Tongue (tissue), 2 donors: ENCODE data around the gene TMEM116. TPM values are rescaled to one million over a fixed set of nuclear protein-coding genes. Genes with fewer than 3 reads are reported as not detected.
"Not testable (repeated sequence)": the region's sequence is repeated elsewhere in the genome, so short reads cannot be mapped to it uniquely, and the experiment has no call there.

Experiments
- DNase-seq: peaks from one replicate; pipeline ENCODE4 v3.0.0-alpha.2; 2015
- total RNA-seq: library from RNA; depleted of rRNA; stranded (reverse); fragments of >200 nt; gene quantifications from one replicate; pipeline ENCODE4 v1.2.3, GENCODE V29; 2014

The TMEM116 gene
- total RNA-seq, 1 donor from 2014 or later: 14.7 TPM

- no peak for DNase-seq
Observed at GRCh38 chr12:111976291-111976690, 36.7 kb downstream of the TMEM116 start.

DNA sequence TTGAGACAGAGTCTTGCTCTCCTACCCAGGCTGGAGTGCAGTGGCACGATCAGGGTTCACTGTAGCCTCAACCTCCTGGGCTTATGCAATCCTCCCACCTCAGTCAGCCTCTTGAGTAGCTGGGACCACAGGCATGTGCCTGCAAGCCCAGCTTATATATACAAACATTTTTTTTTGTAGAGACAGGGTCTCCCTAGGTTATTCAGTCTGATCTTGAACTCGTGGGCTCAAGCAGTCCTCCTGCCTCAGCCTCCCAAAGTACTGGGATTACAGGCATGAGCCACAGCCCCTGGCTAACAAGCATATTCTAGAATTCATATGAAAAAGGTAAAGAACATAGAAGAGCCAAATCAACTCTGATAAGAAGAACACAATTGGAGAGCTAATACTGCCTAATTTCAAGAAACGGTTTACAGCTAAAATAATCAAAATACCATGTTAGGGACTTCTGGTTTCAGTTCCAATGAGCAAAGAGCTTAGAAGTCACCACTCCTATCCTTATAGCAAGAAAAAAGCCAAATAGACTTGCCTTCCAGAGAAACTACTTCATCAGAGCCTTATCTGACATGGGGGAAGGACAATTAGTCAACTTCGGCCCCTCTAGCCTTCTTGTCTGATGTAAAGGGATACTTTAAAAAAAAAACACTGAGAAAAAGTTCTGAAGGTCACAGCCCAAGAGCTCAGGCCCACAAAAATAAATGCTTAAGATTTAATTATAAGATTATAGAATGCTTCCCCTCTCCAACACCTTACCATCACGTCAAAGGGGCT is 37.6 kb downstream of the TMEM116 start:
- no peak for DNase-seq

GRCh38 chr12:111971800-111972199 is 41.2 kb downstream of the TMEM116 start:
- DNase-seq: no peak

DNA sequence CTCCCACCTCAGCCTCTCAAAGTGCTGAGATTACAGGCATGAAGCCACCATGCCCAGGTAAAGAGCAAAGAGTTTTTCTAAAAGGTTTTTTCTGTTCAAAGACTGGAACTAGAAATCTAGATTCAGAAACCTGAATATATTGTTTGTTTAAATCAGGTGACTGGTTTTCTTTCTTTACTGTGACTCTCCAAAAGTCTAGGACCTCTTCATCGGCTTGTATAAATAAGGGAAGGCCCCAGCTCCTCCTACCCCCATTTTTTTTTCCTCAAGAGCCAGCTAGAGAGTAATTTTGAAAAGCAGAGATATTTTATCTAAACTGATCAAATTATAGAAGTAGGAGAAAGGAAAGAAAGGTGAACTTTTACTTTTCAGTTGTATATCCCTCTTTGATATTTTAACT is 48.0 kb downstream of the TMEM116 start:
- no peak for DNase-seq

DNA sequence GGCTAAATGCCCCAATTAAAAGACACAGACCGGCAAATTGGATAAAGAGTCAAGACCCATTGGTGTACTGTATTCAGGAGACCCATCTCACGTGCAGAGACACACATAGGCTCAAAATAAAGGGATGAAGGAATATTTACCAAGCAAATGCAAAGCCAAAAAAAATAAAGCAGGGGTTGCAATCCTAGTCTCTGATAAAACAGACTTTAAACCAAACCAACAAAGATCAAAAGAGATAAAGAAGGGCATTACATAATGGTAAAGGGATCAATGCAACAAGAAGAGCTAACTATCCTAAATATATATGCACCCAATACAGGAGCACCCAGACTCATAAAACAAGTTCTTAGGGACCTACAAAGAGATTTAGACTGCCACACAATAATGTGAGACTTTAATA is 53.4 kb downstream of the TMEM116 start:
- DNase-seq: not testable (repeated sequence)

DNA sequence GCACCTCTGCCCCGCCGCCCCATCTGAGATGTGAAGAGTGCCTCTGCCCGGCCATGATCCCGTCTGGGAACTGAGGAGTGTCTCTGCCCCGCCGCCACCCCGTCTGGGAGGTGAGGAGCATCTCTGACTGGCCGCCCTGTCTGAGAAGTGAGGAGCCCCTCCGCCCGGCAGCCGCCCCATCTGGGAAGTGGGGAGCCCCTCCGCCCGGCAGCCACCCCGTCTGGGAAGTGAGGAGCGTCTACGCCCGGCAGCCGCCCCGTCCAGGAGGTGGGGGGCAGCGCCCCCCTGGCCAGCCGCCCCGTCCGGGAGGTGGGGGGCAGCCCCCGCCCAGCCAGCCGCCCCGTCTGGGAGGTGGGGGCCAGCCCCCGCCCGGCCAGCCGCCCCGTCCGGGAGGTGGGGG is 55.7 kb downstream of the TMEM116 start:
- not testable (repeated sequence) for DNase-seq

GRCh38 chr12:111954969-111955368 is 58.0 kb downstream of the TMEM116 start:
- DNase-seq: no peak

DNA sequence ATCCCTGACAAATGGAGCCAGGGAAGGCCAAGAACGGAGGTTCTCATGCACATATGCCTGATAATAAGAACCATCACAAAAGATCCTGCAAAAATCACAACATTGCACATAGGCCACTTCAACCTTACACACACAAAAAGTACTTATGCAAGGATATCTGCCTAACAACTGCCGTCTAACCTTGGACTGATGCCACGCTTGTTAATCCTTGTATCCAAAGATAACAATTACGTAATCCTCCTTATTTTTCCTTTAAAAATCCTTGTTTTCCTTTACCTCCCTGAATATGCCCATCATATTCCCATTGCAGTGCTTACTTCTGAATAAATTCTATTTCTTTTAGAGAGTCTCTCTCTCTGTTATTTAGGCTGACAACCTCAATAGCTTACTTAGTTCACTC is 59.5 kb downstream of the TMEM116 start:
- no peak for DNase-seq

DNA sequence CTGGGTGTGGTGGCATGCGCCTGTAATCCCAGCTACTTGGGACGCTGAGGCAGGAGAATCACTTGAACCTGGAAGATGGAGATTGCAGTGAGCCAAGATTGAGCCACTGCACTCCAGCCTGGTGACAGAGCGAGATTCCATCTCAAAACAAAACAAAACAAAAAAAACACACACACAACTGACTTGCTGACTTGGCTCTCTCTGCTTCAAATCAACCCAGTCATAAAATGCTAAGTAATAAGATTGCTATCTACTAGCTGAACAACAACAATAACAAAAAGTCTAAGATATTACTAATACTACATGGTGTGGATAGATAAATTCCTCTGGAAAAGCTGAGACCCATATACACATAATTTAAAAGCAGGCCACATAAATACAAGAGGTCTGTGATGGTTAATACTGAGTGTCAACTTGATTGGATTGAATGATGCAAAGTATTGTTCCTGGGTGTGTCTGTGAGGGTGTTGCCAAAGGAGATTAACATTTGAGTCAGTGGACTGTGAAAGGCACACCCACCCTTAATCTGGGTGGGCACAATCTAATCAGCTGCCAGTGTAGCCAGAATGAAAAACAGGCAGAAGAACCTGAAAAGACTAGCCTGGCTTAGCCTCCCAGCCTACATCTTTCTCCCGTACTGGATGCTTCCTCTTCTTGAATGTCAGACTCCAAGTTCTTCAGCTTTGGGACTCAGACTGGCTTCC is 60.7 kb downstream of the TMEM116 start:
- DNase-seq: not testable (repeated sequence)

DNA sequence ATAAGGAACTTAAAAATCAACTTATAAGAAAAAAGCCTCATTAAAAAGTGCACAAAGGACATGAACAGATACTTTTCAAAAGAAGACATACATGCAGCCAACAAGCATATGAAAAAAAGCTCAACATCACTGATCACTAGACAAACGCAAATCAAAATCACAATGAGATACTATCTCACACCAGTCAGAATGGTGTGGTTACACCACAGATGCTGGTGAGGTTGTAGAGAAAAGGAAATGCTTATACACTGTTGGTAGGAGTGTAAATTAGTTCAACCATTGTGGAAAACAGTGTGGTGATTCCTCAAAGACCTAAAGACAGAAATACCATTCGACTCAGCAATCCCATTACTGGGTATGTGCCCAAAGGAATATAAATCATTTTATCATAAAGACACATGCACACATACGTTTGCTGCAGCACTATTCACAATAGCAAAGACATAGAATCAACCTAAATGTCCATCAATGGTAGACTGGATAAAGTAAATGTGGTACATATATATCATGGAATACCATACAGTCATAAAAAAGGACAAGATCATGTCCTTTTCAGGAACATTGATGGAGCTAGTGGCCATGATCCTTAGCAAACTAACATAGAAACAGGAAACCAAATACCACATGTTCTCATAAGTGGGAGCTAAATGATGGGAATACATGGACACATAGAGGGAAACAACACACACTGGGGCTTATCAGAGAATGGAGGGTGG is 61.8 kb downstream of the TMEM116 start:
- not testable (repeated sequence) for DNase-seq

GRCh38 chr12:111943929-111944328 is 69.0 kb downstream of the TMEM116 start:
- no peak for DNase-seq

DNA sequence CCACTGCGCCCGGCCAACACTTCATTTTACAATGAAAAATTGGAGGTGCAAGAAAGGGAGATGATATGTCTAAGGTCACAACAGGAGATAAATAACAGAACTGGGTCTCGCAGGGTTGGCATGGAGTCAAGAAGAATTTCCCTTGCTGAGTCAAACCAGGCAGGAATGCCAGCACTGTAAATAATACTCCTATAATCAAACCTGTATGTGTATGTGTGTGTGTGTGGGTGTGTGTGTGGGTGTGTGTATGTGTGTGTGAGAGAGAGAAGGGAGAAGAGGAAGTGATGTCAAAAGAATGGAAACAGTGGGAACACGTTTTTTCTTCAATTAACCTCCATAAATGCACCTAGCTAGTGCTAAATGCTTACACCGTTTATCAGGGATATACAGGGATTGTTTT is 70.4 kb downstream of the TMEM116 start:
- no peak for DNase-seq

GRCh38 chr12:111937429-111937828 is 75.5 kb downstream of the TMEM116 start:
- peak; percentile 38 for DNase-seq

DNA sequence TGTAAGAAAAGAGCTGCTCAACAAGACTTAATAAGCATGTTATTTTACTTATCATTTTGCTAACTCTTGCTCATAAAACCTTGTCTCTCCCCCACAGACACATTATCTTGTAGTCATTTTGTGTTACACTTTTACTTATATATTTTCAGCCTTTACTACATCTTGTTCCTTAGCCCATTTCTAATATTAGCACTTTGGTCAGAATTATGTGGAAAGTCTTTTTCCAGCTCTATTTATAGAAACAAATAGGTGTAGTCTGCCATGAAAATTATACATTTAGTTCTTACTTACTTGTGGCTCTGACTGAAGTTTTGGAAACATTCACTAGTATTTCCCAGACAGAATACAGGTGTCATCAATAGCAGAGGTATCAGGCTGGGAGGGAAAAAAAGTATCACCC is 76.1 kb downstream of the TMEM116 start:
- DNase-seq: no peak

DNA sequence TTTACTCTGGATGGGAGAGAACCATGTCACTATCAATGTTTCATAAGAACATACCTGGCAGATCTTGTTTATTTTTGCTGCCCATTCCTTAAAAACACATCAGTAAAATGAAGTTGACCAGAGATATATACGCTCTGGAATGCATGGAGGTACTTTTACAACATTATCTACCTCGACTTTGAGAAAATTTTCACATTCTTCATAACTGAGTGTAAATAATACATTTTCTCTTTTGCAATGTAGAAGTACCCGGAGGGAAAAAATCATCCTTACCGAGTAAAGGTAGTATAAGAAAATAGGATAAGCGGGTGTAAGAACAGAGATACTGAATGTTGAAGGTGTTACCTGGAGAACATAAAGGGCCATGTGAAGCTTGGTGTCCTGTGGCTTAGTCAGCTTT is 80.7 kb downstream of the TMEM116 start:
- DNase-seq: no peak

- DNase-seq: no peak
Observed at GRCh38 chr12:111927346-111927745, 85.6 kb downstream of the TMEM116 start.

DNA sequence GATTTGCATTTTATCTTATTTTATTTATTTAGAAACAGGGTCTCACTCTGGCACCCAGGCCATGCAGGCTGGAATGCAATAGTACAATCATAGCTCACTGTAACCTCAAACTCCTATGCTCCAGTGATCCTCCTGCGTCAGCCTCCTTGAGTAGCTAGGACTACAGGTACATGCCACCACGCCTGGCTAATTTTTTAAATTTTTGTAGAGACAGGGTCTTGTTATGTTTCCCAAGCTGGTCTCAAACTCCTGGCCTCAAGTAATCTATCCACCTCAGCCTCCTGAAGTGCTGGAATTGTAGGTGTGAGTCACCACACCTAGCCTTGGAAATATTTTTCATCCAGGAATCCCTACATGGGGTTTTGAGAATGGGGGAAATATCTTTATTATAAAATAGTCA is 86.3 kb downstream of the TMEM116 start:
- no peak for DNase-seq

DNA sequence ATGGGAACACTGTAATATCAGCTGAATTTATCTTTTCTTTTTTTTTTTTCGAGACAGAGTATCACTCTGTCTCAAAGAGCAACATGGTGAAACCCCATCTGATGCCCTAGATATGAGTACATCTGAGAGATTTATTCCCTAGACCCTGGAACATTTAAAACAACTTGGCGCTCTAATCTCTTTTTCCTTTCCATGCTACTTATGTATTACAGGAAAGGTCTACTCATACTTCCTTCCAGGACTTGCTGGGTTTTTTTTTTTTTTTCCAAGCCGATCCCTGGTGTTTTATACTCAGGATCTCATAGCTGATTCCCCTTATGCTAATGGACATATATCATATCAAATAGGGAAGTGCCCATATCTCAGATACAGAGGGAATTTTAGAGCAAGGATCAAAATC is 87.8 kb downstream of the TMEM116 start:
- DNase-seq: no peak

- no peak for DNase-seq
Observed at GRCh38 chr12:111907740-111908139, 105.2 kb downstream of the TMEM116 start.

DNA sequence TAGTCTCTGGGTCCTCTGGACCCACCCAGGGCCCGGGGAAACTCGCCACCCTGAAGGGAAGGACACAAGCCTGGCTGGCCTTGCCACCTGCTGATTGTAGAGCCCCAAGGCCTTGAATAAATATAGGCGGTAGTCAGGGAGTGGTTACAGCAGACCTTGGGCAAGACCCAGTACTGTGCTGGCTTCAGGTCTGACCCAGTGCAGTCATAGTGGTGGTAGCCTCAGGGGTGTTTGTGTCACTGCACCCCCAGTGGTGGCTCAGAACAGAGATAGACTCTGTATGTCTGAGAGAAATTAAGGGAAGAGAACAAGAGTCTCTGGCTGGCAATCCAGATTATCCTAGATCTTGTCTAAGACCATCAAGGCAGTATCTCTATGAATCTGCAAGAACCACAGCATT is 107.5 kb downstream of the TMEM116 start:
- DNase-seq: no peak

GRCh38 chr12:111904446-111904975 is 108.5 kb downstream of the TMEM116 start:
- DNase-seq: no peak

GRCh38 chr12:111901182-111901581 is 111.8 kb downstream of the TMEM116 start:
- no peak for DNase-seq

DNA sequence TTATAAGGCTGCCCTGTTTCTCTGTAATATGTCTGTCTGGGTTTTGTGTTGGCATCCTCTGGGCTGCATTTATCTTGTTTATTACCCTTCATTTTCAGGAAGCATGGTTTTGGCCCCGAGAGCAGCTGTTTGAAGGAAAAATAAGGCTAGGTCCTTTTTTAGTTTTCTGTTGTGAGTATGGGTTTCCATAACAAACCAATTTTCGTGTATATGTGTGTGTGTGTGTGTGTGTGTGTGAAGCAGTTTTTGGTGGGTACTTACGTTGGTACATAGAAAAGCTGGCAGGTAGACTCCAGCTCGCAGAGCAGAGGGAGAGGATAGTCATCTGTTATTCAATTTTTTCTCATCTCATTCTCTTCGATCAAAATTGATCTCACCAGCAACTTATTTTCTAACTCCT is 118.4 kb downstream of the TMEM116 start:
- DNase-seq: no peak
